Fibroblast of skin of scalp (primary cell): ENCODE data around the gene GPC6.

Experiments
- DNase-seq: peaks from one replicate; pipeline ENCODE4 v3.0.0-alpha.2; 2013

GPC6 gene

DNA sequence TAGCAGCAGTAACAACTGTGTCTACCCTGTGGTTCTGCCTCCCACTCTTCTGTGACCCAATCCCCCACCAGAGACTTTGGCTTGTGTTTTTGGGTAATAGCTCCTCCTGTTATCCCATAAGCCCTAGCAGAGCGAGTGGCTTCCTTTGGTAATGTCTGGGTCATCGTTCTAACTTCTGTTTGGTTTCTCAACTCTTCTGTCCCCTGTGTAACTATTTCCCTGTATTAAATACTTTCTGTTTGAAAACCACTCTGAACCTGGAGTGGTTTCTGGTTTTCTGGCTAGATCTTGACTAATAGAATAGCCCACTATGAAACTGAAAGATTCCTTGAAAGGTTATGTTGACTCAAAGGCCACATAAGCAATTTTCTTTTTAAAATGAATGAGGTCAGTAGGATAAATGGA is 902.9 kb downstream of the GPC6 start:
- no peak for DNase-seq

DNA sequence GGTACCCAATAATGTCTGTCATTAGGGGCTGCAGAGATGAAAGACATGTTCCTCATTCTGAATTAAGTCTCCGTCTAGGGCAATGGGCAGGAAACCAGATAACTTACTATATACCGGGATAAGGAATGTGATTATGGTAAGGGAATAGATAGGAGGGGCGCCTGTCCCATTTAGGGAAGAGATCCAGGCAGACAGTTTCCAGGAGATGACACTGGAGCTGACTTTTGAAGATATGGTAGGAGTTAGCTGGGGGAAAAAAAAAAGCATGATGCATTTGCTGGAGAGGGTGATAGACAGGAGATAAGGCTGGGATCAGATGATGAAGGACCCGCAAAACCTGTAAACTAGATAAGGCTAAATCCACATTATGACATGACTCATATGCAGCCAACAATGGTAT is 912.2 kb downstream of the GPC6 start:
- DNase-seq: no peak

DNA sequence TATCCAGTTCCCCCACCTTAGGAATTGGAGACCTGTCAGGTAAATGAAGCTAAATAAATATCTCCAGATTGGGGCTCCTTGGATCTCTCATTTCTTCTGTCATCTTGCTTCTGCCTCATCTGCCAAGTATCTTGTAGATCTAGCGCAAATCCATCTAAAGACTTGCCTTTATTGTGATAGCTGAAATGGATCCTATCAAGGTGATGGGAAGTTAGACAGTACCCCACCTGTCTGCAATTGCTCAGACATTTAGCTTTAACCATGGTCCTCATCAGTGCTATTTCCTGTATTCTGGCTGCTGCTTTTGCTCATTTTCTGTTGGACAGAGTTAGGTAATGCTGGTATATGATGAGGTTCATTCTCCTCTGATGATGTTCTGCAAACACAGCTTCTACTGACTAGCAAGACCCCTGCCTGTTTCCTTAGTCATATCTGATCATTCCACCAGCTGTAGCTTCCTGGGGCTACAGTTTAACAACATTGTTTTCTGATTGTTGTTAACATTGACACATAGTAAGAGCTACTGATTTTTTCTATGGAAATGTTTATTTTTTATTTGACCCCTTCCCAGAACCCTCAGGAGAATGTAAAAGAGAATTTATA is 912.9 kb downstream of the GPC6 start:
- DNase-seq: peak; percentile 7

GRCh38 chr13:94140027-94140426 is 913.4 kb downstream of the GPC6 start:
- no peak for DNase-seq

GRCh38 chr13:94140511-94140910 is 913.9 kb downstream of the GPC6 start:
- no peak for DNase-seq

DNA sequence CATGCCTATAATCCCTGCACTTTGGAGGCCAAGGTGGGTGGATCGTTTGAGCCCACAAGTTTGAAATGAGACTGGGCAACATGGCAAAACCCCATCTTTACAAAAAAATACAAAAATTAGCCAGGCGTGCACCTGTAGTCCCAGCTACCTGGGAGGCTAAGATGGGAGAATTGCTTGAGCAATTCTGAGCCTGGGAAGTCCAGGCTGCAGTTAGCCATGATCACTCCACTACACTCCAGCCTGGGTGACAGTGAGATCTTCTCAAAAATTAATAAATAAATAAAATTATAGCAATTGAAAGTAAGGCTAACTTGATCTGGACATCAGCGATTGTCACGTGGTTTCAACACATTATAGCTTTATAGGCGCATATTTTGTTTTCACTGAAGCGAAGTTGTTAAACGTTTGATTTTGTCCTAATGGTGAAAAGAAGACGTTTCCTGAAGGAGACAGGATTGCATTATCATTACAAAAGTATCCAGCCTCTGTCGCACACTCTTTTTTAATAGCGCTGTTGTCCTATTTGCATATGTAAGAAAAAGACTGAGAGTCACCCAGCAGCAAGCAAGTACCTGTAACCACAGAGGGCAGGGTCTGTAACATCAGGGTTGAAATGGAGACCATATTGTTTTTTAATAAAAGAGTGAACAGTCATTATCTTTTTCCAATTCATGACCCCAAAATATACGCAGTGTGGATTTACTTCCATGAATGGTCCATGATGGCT is 917.2 kb downstream of the GPC6 start:
- DNase-seq: no peak

DNA sequence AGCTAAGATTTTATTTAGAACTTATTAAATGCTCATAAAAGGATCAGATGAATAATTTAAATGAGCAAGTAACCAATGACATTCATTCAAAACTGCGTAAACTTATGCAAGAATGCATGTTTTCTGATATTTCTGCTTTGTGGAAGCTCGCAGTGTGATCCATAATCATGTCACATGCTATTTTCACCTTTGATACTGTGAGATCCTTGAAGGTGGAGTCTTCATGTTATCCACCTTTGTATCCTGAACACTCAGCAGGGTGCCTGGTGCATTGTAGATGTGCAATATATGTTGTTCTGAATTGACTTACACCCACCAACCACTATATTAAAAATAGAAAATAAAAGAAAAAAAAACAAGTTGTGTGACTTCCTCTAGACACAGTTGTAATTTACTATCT is 919.4 kb downstream of the GPC6 start:
- no peak for DNase-seq

DNA sequence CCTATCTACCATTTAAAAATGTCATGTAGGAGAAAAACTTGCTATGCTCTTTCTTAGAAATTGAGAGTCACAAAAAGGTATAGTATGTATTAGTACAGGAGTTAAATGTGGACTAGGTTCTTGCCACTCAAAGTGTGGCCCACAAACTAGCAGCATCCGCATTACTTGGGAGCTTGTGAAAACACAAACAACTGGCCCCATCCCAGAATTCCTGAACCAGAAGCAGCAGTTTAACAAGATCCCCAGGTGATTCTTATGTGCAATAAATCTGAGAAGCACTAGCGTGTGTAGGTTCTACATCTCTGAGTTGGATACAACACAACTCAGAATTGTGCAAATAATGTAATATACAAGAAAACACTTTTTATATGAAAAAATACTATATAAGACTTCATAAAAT is 927.0 kb downstream of the GPC6 start:
- DNase-seq: no peak

GRCh38 chr13:94154367-94154766 is 927.8 kb downstream of the GPC6 start:
- DNase-seq: peak; percentile 61

GRCh38 chr13:94157705-94158218 is 931.2 kb downstream of the GPC6 start:
- DNase-seq: no peak

- no peak for DNase-seq
These were observed 934.3 kb downstream of the GPC6 start for GRCh38 chr13:94160875-94161274.

DNA sequence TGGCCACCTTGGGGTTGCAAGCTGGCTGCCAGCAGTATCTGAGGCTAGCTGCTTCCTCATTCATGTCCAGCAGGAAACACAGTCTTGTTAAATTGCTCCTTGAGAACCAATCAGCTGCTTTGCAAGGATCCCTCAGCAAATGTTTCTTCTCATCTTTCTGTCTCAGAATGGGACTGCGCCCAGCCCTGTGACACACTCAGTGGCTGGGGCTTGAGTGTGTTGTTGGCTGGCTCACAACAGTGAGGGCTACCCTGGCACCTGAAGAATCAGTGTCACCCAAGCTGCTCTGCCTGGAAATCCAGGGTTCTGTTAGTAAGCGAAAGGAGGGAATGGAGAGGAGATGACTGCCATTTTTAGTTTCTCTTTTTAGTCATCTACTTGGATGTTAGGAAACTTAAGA is 935.7 kb downstream of the GPC6 start:
- DNase-seq: no peak

- no peak for DNase-seq
These were observed 936.9 kb downstream of the GPC6 start for GRCh38 chr13:94163535-94163934.

GRCh38 chr13:94168783-94169453 is 942.3 kb downstream of the GPC6 start:
- DNase-seq: peak; percentile 33

GRCh38 chr13:94169454-94170144 is 943.0 kb downstream of the GPC6 start:
- DNase-seq: no peak

GRCh38 chr13:94170145-94170571 is 943.6 kb downstream of the GPC6 start:
- peak; percentile 9 for DNase-seq

GRCh38 chr13:94172416-94172815 is 945.8 kb downstream of the GPC6 start:
- no peak for DNase-seq

DNA sequence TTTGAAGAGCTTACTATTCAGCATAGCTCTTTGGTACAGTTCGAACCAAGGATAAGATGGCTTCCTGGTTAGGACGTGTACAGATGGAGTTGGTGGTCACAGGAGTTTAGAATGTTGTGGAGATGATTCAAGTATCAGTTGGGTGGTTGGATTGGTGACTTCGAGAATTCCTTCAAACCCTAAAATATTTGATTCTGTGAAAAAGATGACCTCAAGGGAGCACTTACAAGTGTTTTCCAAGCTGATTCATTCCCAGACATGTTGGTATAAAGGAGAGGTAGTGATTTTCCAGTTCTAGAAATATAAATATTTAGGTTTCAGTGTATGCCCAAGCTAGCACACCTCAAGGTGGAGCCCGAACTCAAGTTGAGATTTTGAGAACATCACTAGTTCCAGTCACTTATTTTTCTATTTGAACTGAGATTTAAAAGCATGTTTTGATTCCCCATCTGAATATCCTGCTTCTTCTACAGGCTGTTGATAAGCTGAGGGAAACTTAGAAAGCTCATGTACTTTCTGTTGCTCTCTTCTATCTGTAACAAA is 946.8 kb downstream of the GPC6 start:
- peak; percentile 83 for DNase-seq

GRCh38 chr13:94174009-94174408 is 947.4 kb downstream of the GPC6 start:
- no peak for DNase-seq

DNA sequence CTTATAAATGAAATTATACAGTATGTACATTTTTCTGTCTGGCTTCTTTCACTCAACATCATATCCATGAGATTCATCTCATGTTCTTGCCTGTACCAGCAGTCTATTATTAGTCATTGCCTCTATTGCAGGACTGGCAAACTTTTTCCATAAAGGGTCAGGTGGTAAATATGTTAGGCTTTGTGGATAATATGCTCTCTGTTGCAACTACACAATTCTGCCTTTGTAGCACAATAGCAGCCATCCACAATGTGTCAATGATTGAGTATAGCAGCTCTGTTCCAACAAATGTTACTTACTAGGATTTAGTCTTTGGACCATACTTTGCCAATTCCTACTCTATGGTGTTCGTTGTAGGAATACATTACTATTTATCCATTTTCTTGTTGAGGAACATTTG is 948.5 kb downstream of the GPC6 start:
- no peak for DNase-seq

GRCh38 chr13:94176561-94176960 is 950.0 kb downstream of the GPC6 start:
- no peak for DNase-seq

DNA sequence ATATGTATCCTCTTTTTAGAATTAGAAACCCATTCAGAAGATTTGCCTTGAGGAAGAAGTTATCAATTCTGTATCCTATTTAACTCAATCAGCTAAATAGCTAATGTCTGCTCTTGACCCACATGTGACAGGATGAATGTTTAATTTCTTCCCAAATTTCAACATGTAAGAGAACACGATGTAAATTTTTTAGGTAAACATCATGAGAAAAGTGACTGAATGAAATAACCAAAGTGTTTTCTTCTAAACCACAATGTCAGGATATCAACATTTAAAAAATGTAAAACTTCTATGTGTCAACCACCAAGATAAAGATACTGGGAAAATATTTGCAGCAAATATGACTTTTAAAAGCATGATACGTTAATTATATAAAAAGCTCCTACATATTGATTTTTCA is 950.4 kb downstream of the GPC6 start:
- peak; percentile 29 for DNase-seq
